GM12864 (cell line): ENCODE data around the gene EFR3B.
A peak's percentile ranks its signal among the peaks of the same experiment; 100 is the strongest.
"Not testable (repeated sequence)": the region's sequence is repeated elsewhere in the genome, so short reads cannot be mapped to it uniquely, and the experiment has no call there.

Experiments
- DNase-seq: peaks from one replicate; pipeline ENCODE4 v3.0.0-alpha.2; 2011; ENCODE audit warnings: low read depth
- H3K4me3 ChIP-seq: 2 replicates; pipeline ENCODE4 v1.5.1; 2011; ENCODE audit warnings: mild to moderate bottlenecking, low read depth, low read length, control low read depth
- CTCF ChIP-seq: IDR thresholded peaks from 2 replicates; pipeline ENCODE4 v1.5.1; 2011; ENCODE audit warnings: low read depth, mild to moderate bottlenecking, moderate library complexity, low read length, control low read depth, inconsistent platforms; ENCODE audit errors: missing control alignments

EFR3B gene

DNA sequence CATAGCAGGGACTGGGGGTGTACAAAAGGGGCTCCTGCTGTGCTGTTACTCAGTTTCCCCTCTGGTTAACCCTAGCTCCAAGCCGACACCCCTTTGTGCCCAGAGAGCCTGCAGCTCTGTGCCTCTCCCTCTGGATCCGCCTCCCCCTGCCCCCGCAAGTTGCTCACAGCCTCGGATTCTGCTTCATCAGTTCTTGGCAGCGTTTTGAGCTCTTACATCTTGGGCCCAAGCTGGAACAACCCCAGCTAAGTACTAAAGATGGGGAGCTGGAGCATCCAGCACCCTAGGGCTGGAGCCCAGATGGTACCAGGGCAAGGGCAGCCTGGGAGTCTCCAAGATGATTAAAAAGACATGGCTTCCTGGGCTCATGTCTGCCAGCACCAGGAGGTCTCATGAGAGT lies 85.8 kb downstream of the EFR3B start:
- TF ChIP-seq CTCF, result no peak
- H3K4me3 ChIP-seq, result no peak overlapping the region
- DNase-seq, result no peak

- DNase-seq, result no peak
- TF ChIP-seq CTCF, result peak; percentile 8
- no peak overlapping the region for H3K4me3 ChIP-seq
Observed at GRCh38 chr2:25129901-25130520, 88.1 kb downstream of the EFR3B start.

DNA sequence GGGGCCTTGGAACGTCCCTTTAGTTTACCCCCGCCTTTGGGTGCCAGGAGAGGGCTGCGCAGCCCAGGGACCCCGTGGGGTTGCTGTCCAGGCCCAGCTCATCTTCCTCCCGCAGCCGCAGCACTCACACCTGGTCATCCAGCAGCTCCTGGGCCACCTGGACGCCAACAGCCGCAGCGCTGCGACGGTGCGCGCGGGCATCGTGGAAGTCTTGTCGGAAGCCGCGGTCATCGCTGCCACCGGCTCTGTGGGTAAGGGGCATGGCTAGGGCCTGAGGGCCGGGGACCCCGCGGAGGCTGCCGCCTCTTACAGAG lies 89.3 kb downstream of the EFR3B start:
- TF ChIP-seq CTCF, result no peak
- no peak for DNase-seq
- H3K4me3 ChIP-seq, result no peak overlapping the region

GRCh38 chr2:25131567-25132298 lies 89.9 kb downstream of the EFR3B start:
- no peak for TF ChIP-seq CTCF
- no peak for DNase-seq
- H3K4me3 ChIP-seq, result no peak overlapping the region

- no peak overlapping the region for H3K4me3 ChIP-seq
- no peak for DNase-seq
- no peak for TF ChIP-seq CTCF
Observed at GRCh38 chr2:25132299-25132635, 90.4 kb downstream of the EFR3B start.

GRCh38 chr2:25132693-25133092 lies 90.8 kb downstream of the EFR3B start:
- no peak for DNase-seq
- TF ChIP-seq CTCF, result no peak
- no peak overlapping the region for H3K4me3 ChIP-seq

- not testable (repeated sequence) for H3K4me3 ChIP-seq, DNase-seq
Observed at GRCh38 chr2:25140535-25140934, 98.7 kb downstream of the EFR3B start.
